HG02642 (cell line): ENCODE measurements around the gene TARDBP.
"Not testable (repeated sequence)": the region's sequence is repeated elsewhere in the genome, so short reads cannot be mapped to it uniquely, and the experiment has no call there.

Source experiments
- ATAC-seq: cut with Tn5 transposase; IDR thresholded peaks from one replicate; pipeline ENCODE4 v1.9.1; 2021; ENCODE audit warnings: mild to moderate bottlenecking; ENCODE audit not compliant: unreplicated experiment, poor library complexity

The TARDBP gene

DNA sequence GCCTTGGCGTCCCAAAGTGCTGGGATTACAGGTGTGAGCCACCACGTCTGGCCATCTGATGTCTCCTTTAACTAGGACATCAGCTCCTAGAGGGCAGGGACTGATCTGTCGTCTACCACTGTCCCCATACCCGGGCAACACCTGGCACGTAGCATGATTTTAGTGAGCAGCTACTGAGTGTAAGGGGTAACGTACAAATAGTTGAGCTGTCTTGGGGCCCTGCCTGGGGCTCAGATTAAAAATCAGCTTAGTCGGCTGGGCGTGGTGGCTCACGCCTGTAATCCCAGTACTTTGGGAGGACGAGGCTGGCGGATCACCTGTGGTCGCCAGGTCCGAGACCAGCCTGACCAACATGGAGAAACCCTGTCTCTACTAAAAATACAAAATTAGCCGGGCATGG is 45.6 kb downstream of the TARDBP start:
- no peak for ATAC-seq

DNA sequence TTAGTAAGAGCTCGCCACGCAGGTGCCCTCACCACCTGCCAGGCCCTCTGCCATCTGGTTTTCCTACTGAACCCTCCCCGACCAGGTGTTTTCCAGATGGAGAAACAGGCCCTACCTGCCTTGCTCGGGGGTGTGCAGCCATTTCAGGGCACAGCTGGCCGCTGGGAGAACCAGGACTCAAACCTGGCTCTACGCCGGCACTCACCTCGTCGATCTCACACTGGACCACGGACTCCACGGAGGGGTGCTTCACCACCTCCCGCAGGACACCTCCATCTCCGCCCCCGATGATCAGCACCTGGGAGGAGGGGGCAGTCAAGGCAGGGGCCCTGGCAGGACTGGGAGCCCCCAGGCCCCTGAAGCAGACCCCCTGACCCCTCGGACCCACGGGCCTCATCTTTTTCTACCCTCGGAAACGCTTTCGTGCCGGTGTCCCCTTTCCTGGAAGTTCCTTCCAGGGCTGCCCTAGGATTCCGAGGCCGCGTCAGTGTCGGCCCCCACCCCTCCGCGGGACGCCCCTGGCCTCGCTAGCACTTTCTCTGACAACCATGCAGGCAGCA is 46.2 kb downstream of the TARDBP start:
- no peak for ATAC-seq

DNA sequence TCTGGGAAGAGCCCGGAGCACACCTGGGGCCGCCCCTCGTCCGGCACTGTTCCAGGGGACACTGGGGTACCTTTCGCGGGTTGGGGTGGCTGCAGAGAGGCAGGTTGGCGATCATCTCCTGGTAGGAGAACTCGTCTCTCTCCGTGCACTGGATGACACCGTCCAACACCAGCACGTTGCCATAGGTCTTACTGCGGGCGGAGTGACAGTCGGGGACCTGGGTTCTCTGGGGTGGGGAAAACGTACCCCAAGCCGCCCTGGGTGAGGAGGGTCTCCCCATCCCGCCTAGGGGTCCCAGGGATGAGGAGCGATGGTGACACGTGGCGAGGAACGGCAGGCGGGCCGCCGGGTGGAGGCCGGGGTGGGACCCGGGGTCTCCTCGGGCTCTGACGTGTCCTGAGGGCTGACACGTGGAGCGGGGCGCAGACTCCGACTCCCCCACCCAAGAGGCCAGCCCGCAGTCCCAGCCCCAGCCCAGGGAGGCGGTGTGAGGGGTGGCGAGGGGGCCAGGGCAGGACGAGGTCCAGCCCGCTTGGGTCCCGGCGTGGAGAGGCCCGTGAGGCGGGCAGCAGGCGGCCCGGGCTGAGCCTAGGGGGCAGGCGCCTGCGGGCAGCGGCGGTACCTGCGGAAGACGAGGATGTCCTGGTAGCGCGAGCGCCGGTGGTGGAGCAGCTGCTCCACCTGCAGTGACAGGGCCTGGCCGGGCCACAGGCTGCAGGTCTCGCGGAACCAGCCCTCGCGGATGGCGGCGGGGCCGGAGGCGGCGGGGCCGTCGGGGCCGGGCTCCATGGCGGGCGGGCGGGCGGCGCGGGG is 46.9 kb downstream of the TARDBP start:
- ATAC-seq, result peak; percentile 20

DNA sequence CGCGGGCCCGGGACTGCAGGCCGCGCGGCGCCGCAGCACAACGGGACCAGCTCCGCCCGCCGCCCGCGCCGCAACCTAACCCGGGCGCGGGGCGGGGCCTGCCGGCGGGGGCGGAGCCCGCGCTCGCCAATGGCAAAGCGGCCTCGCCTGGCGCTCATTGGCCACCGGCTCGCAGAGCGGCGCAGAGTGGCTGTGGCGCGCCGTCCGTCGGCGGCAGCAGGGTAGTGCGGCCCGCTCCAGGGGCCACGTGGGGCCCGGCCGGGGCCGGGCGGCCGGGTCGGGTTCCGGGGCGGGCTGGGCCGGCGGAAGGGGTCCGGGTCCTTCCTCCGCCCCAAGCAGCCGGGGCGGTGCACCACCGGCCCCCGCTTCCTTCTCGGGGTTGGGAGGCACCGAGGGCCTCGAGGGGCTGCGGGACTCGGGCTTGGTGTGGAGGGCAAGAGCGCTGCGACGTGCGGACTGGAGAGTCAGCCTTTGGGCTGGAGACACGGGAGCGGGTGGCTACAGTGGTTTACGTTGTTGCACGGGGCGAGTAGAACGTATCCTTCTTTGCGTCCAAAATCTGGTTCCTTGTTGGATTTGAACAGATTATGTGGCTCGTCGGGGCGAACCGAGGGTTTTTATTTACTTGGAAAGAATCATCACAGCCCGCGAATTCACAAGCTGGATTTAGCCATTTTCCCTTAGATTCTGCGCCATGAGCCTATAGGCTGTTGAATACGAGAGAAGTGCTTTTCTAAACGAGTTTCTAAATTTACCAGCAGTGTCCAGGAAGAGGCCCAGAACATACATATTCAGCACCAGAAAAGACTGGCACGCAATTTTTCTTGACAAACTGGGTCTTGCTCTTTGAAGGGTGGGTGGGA is 47.7 kb downstream of the TARDBP start, which contains the start of gene SRM:
Gene SRM, minus strand, starts transcription at position 51 of the 863 bp plus-strand sequence. CDS start 75 bp downstream, outside the sequence.
- peak; percentile 90 for ATAC-seq

DNA sequence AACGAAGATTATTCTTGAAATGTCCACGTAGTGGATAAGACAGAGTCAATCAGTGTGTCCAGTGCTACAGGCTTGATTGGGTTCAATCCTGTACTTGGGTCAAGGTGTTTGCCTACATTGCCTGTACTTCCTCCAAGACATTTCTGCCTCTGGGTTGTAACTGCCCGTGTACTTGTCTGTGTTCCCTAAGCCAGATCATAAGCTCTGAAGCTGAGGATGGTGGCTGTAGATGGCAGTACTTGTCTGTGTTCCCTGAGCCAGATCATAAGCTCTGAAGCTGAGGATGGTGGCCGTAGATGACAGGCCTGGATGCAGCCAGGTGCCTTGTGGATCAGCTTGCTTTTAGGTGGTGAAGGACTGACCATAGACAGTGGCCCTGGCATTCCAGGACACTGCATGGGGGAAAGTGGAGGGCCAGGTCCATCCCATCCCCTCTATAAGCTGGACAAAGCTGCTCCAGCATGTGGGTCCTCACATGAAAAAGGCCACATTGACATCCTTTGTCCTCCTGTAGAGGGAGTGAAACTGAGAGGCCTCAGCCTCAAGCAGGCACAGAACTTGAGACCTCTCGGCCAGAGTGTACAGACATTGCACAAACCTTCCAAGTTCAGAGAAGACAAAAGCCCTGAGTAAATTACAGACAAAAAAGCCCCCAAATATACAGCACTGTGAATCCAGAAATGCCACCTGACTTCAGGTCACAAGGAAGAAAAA is 49.4 kb downstream of the TARDBP start:
- no peak for ATAC-seq

DNA sequence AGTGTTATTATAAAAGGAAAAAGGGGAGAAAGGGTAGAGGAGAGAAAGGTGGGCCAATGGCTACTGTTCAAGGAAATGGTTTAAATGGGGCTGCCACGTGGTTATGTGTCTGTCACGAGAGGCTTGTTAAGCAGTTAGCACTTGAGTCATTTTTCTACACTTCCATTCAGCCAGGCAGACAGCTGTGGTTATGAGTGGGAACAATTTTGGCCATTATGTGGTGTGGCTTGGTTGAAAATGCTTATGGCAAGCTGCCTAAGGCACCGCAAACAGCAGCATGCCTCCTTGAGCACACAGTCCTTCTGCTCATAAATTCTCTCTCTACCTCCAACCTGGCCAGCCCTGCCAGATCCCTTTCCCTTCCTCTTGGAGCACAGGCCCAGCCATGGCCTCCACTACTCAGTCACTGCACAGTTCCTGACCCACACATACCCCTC is 50.5 kb downstream of the TARDBP start:
- ATAC-seq, result no peak

DNA sequence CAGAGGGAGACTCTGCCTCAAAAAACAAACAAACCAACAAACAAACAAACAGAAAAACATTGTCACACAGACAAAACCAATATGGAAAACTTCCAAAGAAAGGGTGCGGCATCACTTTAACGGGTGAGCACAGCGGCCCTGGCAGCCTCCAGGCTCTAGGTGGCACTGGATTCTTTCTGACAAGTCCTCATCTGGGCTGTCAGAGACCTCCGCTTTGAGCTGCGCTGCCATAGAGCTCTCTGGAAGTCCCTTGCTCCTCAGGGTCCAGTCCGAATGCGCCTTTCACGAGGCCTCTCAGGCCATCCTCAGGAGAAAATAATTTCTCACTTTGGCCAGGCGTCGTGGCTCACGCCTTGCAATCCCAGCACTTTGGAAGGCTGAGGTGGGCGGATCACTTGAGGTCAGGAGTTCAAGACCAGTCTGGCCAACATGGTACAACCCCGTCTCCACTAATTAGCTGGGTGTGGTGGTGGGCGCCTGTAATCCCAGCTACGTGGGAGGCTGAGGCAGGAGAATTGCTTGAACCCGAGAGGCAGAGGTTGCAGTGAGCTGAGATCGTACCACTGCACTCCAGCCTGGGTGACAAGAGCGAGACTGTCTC is 51.6 kb downstream of the TARDBP start:
- ATAC-seq, result not testable (repeated sequence)

DNA sequence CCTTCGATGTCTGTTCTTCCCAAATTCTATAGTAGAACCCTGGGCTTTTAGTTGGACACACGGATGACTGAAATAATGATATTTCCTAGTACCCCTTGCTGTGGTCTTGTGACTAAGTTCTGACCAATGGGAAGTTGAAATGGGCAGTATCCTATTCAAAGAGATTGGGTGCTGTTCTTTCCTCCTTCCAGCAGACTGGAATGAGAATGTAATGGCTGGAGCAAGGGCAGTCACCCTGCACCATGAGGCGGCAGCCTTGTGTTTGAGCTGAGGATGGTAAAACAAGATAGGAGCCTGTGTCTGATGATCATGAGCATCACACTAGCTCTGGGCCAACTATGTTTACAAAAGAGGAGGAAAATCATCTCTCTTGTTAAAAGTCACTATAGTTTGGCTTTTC is 52.5 kb downstream of the TARDBP start:
- no peak for ATAC-seq

DNA sequence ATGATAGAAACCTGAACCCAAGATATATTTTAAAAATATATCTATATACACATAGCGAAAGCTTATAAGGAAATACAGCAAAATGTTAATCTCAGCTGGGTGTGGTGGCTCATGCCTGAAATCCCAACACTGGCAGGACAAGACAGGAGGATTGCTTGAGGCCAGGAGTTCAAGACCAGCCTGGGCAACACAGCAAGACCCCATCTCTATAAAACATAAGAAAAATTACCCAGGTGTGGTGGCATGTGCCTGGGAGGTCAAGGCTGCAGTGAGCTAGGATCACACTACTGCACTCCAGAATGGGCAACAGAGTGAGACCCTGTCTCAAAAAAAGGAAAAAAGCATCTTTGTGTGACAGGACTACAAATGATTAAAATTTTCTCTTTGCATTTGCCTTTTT is 53.3 kb downstream of the TARDBP start:
- ATAC-seq, result no peak

DNA sequence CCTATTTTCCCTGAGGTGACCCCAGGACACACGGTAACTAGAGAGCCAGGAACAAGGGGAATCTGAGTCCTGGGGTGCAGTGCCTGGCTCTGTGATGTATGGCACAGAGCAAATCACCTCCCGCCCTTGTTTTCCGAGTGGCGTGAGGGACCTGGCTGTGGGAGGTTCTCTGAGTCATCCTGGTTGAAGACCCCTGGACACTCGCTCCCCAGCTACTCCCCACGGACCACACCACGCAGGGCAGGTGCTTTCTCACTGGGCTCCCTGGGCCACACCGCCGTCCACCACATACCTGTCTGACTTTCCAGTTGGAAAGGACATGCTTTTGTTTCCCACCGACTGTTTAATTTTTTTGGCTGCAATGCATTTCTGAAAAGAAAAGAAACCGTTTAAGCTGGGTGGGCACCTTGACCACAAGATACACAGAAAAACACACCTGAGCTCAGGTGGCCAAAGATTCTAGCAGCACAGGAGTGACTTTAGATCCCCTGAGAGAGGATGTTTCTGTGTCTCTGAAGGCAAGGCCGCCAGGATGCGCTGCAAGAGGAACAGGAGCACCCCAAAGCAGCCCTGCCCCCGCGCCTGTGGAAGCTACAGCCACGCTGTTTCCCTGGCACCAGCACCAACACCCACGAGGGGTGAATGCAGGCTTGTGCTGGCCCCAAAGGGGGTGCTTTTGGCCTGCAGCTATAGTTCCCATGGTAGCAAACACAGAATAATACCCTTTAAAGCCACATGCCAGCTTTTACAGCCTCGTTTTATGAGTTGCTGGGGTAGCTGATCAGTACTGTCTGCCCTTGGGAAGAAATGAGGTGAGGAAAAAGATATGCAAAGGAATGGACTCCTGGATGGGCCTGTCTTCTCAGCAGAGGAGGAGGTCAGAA is 55.5 kb downstream of the TARDBP start:
- ATAC-seq, result no peak

DNA sequence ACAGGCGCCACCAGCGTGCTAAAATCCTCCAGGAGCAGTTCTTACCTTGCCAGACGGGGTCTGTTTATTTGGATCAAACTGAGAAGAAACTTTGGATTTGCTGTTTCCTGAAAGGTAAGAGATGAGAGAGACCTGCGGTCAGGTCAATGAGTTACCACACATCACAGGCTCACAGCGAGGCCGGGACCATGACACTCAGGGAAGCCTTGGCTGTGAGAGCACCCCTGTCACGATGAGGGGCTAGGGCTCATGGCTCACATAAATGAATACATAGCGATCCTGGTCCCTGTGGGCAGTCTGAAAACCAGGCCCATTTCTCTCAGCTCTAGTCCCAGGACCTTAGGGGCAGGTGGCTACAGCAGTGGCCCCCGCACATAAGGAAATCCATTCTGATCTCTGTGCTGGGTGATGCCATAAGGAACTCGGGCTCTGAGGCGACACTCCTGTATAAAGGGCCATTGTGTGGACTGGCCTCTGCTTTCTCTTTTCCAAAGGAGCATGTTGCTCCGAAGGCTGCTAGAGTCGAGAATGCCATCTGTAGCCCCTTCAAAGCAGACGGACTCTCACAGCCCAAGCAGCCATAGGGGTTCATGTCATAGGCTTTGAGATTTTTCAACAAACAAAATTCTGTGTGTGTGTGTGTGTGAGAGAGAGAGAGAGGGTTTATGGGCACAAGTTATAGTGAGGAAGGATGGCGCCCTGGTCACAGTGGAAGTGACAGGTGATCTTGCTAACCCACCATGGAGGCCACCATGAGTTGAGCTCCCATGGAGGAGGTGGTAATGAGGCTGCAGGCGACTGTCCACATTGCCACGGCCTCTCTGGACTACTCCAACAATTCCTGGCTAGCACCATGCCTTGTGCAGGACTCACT is 56.4 kb downstream of the TARDBP start:
- no peak for ATAC-seq

DNA sequence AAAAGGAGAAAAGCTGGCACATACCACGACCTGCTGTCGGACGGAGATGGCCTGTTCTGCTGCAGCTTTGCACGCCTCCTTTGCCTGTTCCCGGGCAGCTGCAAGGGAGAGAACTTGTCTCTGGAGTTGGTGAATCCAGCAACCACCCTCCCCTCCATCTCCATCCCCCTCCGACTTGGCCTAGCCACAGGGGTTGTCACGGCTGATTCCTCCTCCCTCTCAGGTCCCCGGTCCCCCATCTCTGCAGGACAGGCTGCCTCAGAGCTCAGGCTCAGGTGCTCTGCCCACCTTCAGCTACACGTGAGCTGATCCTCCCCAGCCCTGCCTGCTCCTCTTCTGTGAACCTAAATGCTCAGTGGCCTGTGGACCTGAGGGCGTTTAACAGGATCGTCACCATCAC is 58.4 kb downstream of the TARDBP start:
- no peak for ATAC-seq

DNA sequence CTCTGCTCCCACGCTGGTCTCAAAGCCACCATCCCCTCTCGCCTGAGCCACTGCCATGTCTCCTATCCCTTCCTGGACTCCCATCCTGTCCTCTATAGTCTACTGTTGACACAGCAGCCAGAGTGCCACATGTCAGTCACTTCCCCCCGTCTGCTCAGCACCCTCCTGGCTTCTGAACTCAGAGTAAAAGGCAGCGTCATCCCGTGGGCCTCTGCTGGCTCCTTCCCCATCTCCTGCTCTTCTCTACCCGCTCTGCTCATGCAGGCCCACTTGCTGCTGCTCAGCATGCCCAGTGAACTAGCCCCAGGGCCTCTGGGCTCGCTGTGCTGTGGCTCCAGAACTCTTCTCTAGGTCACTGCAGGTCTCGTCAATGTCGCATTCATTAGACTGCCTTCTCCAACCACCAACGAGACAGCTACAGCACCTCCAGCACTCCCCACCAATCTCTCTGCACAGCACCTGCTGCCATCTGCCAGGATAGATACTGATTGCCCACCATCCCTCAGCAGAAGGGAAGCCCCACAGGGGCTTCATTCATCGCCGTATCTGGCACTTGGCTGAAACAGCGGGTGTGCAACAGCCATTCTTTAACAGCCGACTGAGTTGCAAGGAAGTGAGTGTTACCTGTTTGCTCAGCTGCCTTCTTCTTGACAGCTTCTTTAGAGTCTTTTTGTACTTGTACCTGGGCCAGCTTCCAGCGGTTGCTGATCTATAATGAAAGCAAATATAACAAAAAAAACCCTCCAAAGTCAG is 59.2 kb downstream of the TARDBP start:
- ATAC-seq, result no peak

DNA sequence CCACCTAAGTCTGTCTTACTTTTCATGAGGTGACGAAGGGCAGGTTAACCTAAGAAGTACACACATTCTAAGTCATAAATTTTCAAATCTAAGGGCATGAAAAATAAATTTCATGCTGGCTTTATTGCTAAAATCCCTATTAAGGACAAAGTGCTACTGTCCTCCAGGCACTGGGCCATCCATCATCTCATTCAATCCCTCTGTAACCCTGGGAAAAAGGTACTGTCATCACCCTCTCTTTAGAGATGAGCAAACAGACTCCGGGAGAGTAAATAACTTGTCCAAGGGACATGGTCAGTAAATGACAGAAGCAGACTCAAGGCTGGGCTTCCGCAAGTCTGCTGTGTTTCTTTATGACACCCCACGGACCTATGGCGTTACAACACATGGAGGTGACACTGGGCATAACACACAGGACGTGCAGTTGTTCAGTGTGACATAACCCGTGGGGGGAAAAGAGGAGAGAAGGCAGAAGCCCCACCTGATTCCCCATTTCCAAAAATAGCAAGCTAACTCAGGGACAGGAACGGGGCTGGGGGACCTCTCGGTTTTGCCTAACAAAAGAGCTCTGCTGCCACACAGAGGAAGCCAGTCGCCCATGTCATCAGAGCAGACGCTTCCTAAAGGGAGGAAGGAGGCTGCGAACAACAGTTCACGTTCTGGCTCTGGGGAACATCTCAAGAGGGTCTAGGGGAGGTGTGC is 59.9 kb downstream of the TARDBP start:
- ATAC-seq, result no peak

DNA sequence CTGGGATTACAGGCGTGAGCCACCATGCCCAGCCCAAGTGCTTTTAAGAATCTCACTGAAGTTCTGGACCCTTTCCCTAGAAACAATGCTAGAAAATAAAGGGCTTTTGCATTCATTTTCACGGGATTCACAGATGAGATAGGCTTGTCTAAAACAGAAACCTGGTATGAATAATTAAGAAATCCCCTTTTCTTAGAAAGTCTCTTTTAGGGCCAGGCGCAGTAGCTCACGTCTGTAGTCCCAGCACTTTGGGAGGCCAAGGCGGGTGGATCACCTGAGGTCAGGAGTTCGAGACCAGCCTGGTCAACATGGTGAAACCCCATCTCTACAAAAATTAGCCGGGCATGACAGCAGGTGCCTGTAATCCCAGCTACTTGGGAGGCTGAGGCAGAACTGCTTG is 60.9 kb downstream of the TARDBP start:
- ATAC-seq, result not testable (repeated sequence)
